Adrenal gland (tissue), 5 donors: ENCODE data around the gene DLG2.

Source experiments
- POLR2A ChIP-seq, 2 donors: fragments of 450-650 bp; IDR thresholded peaks; one replicate each; pipeline ENCODE4 v1.6.1; 2017; ENCODE audit warnings: antibody characterized with exemption in 2 of 2, mild to moderate bottlenecking in 2 of 2, moderate library complexity in 1 of 2
- TF ChIP-seq, protein P1 (sequence below), 6 experiments: fragments of 450-650 bp in 4 of 6; fragments of 200-600 bp in 2 of 6; sonication (generic) in 1 of 6; IDR thresholded peaks; 1 replicate in 5 of 6; 2 replicates in 1 of 6; pipeline versions ENCODE4 v1.5.1 to v1.8.0; 2016 to 2021; ENCODE audit warnings: antibody characterized with exemption in 6 of 6, mild to moderate bottlenecking in 2 of 6, moderate library complexity in 1 of 6
- donor health status: DM: no; HTN: no; CAD: no.

DNA sequence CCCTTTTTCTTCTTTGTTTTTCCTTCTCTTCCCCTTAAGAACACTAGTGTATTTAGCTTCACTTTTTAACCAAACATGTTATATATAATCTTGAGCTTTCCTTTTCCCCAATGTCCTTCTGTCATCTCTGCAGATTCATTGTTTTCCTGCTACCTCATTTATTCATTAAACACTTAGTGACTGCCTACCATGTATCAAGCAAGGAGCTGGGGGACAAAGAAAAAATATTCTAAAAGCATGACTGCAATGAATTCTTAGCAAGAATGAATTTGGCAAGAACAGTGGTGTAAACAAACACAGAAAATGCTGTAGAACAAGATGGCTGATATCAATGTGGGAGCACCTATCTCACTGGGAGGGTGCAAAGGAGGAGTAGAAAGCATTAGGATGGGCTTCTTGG, 2094.0 kb downstream of the DLG2 start:
- TF ChIP-seq, protein P1, sequence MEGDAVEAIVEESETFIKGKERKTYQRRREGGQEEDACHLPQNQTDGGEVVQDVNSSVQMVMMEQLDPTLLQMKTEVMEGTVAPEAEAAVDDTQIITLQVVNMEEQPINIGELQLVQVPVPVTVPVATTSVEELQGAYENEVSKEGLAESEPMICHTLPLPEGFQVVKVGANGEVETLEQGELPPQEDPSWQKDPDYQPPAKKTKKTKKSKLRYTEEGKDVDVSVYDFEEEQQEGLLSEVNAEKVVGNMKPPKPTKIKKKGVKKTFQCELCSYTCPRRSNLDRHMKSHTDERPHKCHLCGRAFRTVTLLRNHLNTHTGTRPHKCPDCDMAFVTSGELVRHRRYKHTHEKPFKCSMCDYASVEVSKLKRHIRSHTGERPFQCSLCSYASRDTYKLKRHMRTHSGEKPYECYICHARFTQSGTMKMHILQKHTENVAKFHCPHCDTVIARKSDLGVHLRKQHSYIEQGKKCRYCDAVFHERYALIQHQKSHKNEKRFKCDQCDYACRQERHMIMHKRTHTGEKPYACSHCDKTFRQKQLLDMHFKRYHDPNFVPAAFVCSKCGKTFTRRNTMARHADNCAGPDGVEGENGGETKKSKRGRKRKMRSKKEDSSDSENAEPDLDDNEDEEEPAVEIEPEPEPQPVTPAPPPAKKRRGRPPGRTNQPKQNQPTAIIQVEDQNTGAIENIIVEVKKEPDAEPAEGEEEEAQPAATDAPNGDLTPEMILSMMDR (IDR thresholded peaks at IDR 0.05), result no peak
- TF ChIP-seq POLR2A (IDR thresholded peaks at IDR 0.05), result no peak
